LHCN-M2 (cell line): ENCODE data around the gene SMARCA2. TPM values are rescaled to one million over a fixed set of nuclear protein-coding genes. Genes with fewer than 3 reads are reported as not detected.
A peak's percentile ranks its signal among the peaks of the same experiment; 100 is the strongest.

ENCODE experiments used
- DNase-seq: peaks from one replicate; pipeline ENCODE4 v3.0.0-alpha.2; 2012; ENCODE audit warnings: low read depth
- total RNA-seq: library from RNA; depleted of rRNA; stranded (reverse); fragments of >200 nt; gene quantifications from 2 replicates; pipeline ENCODE4 v1.2.3, GENCODE V29; 2014

The SMARCA2 gene
- total RNA-seq, 1 experiment from 2014 or later = 65.1 TPM

GRCh38 chr9:2015581-2016407 lies 647 bp downstream of the SMARCA2 start:
- DNase-seq = peak; percentile 27

DNA sequence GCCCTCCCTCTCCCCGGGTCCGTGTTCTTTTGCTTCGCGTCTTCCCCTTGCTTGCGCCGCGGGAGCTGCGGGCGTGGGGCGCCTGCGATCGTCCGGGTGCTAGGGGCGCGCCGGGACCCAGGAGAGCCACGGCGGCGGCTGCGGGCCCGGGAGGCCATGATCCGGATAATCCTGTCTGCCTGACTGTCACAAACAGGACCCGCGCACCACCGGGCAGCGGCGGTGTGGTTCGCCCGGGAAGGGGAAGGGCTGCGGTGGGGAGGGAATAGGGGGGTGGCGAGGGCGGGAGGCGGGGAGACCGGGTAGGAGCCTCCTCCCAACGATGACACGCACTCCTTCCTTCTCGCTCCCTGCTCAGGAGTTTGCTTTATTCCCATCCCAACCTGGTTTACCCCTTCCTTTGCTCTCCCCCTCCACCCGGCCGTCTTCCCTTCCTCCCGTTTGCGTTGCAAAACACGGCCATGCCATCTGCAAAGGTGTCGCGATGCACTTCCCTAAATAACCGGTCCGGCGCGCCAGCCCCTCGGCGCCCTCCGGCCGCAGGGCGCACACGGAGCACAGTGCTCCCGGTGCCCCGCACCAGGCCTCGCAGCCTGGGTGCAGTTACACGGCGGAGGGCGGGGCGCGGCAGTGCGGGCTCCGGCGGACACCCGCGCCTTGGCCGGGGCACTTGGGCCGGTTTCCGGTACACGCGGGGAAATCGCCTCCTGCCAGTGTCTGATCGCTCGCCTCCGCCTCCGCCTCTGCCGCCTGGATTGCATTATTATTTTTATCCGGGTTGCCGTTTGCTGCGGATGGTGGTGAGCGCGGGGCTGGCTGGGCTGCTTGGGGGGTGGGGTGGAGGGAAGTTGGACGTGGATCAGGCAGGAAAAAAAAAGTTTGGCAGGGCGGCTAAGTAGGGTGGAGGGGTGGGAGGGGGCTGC lies 1.5 kb downstream of the SMARCA2 start:
- DNase-seq = peak; percentile 70

- DNase-seq = peak; percentile 73
These were observed 2.4 kb downstream of the SMARCA2 start for GRCh38 chr9:2017331-2018161.

- DNase-seq = no peak
These were observed 3.1 kb downstream of the SMARCA2 start for GRCh38 chr9:2018162-2018643.

DNA sequence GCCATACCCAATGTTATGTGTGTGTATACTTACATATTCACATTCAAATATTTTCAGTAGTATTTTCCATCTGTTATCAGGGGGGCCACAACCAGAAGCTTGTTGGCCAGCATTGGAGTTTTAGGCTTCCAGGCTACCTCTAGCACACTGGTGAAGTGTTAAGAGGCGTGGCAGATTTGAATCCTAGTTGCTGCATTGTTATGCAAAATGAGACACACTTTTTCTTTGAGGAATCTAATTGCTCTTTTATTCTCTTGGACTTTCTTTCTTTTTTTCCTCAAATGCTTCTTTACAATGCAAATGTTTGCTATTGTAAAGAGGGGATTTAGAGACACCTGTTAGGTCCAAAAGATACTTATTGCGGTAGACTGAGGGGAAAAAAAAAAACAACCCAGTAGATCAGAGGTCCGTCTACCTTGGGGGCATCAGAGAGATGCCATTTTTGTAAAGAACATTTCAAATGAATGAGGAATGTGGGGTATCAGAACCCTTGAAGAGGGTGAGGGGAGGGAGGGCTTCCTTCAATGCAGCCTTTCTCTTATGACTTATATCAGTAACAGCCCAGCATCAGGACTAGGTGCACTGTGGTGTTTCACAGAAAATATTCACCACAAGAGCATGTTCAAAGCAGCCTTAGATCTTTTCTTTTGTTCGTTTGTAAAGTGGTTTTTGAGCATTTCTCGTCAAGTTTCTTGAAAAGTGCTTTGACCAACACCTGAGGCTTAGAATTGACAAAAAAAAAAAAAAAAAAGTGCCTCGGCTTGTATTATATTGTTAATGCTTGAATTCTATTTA lies 3.8 kb downstream of the SMARCA2 start:
- DNase-seq = no peak

DNA sequence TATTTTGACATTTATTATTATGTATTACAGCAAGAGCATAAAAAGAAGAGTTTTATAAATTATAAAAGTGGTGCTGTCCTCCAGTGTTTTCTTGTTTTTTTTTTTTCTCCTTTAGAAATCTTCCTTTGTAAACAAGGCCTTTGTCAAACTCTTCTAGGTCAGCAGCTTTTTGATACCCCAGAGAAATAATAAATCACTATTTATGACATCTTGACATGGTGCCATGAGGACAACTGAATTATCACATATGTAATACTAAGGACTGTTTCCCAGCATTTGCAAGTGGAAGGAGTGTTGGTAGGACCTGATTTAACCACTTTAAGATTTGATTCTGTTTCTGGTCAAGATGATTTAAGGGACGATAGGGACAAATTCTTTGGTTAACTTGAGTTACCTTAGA lies 4.6 kb downstream of the SMARCA2 start:
- no peak for DNase-seq

DNA sequence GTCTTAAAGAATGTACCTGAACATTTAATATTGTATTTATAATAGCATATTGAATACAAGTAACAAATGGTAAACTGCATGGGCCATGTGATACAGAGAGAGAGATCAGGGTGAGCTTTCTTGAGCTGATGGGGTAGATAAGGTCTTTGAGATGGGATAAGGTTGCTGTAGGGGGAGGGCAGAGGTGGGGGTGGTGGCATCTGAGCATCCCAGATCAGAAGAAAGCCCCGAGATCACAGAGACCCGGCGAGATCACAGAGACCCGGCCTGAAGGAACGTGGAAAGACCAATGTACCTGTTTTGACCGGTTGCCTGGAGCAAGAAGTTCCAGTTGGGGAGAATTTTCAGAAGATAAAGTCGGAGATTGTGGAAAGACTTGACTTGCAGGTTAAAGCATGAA lies 6.6 kb downstream of the SMARCA2 start:
- DNase-seq = no peak

DNA sequence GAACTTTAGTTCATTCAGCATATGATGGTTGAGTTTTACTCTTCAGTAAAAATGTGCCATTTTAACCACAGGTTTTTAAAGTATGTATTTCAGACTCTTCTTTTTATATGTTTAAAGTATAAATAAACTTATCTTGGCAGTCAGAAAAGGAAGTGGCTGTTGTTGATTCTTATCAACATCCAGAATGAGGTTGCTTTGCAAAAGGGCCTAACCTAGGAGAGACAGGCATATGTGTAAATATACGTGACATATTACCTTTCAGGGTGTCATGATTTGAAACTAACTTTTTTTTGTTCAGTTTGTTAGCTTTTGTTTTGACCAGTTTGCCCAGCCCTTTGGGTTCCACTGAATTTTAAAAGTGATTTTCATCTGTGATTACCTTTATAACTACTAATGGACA lies 7.4 kb downstream of the SMARCA2 start:
- DNase-seq = no peak

DNA sequence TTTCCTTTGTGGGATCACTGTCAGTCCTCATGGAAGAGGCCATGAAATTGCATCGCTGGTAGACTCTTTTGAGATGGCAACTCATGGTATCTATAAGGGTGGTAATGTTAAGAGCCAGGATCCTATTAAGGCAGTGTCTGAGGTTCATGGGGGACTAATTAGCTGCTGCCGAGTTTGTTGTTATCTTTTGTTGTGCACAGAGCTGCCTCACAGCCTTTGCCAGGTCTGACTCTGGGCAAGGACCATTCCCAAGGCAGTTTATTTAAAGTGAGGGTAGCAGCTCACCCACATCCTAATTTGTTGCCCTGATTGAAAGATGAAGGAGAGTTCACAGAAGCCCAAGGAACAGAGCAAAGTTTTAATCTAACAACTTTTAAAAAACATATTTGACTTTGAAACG lies 7.9 kb downstream of the SMARCA2 start:
- no peak for DNase-seq

- DNase-seq = no peak
These were observed 8.4 kb downstream of the SMARCA2 start for GRCh38 chr9:2023532-2023931.

DNA sequence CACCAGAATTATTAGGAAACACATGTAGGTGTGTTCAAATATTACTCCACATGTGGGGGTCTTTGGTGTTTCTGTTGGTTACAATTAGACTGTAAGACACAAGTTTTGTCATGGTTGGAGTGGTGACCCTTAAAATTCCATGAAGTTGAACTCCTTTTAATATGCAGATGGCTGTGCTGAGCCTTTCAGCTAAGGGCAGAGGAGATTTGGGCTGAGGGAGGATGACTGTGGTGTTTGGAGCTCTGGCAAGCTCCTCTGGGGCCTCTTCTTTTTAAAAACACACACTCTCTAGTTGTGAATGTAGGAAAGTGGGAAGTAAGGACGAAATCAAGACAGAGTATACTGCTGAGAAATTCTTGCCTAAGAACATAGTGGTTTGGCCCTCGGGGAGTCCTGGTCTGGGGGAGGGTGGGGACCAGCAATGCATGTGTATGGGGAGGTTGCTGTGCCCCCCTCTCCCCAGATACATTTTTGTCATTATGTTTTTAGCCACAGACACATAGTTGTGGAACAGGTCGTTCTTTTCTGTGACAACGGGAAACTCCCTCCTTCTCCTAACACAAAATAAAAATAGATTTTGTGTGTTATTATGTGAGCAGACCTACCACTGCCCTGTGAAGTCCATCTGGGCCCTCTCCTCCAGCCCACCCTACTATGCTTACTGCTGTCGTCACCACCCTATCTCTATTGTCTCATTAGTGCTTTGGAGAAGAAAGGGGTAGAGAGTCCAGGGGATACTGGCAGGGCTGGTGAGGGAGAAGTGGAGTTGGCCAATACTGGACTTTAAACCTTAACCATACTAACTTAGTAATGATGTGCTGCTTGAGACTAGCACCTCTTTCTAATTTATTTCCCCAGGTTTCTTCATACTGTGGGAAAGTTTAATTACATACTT lies 10.0 kb downstream of the SMARCA2 start:
- DNase-seq = peak; percentile 14

DNA sequence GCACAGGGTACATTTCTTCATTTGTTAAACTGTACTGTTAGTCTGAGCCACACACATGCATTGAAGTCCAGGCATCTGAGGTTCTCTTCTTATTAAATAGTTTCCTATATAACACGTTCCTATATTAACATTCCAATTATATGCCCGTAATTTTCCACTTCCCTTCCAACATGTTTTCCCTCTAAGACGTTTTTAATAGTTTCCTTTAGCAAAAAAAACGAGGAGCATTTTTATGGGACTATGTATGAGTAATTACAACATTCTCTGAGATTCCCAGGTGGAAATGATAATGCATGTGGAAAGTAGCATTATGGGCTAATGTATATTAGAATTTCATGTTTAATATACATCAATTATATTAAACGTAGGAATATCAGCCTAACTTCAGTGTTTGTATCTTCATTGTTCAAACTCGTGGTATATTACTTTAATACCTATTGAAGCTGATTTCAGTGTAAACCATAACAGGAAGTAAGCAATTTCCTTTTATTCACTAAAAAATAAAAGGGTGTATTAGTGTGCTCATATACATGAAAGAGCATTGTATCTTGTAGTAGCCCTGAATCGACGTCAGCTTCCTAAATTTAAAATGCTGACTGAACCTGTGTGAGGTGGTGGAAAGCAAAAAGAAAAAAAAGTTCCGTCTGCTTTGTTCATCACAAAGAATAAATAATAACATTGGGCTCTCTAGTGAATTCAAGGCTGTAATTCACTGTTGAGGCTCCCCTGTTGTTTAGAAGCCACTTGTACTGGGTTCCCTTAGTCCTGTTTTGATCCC lies 11.3 kb downstream of the SMARCA2 start:
- DNase-seq = no peak

DNA sequence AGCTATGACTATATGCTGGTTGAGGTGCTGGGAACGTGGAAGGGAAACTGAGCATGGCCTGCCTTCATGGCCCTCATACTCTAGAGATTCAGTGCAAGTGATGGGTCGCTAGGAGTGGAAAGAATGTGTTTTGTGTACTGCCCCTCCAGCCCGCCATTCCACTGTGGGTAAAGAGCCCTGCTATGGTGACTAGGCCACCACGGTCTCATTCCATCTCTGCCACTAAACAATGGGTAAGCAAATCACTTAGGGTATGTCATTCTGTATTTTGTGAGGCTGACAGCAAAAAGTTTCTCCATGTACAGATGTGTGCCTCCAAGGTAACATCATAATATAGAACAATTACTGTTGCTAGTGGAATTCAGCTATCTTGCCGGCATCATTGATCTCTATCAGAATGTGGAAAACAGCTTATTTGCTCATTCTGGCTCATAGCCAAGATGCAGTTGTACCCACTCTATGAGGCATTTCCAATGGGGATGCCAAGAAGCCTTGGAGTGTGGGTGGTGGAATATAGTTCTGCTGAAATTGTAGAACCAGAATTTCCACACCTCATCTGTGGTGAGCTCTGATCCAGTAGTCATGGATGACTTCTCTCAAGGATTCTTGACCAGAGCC lies 12.5 kb downstream of the SMARCA2 start:
- DNase-seq = no peak

DNA sequence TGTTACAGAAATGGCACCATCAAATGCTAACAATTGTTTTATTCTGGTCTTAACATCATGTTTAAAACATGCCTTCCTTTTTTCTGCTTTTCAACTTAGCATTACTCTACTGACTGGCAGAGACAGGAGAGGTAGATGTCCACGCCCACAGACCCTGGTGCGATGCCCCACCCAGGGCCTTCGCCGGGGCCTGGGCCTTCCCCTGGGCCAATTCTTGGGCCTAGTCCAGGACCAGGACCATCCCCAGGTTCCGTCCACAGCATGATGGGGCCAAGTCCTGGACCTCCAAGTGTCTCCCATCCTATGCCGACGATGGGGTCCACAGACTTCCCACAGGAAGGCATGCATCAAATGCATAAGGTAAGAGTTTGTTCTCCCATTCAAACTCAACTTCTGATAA lies 13.7 kb downstream of the SMARCA2 start:
- no peak for DNase-seq

GRCh38 chr9:2029666-2030170 lies 14.6 kb downstream of the SMARCA2 start:
- DNase-seq = no peak

DNA sequence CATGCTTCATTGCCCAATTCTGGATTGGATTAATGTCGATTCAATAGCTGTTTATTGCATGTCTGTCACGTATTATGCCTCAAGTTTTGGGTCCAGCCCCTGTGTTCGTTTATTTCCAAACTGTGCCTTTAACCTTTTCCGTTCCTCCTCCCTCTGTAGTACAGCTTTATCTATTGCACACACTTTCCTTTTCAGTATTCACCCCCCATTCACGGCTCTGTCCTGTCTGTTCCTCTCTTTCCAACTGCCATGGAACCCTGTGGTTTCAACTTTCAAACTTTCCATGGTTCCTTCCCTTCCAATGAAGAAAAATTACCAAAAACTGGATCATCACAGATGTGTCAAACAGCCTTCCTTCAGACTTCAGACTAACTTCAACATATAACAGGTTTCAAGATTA lies 17.1 kb downstream of the SMARCA2 start:
- DNase-seq = no peak

- DNase-seq = no peak
These were observed 21.7 kb downstream of the SMARCA2 start for GRCh38 chr9:2036844-2037243.
